ENCODE measurements around the gene OR6M1.

DNA sequence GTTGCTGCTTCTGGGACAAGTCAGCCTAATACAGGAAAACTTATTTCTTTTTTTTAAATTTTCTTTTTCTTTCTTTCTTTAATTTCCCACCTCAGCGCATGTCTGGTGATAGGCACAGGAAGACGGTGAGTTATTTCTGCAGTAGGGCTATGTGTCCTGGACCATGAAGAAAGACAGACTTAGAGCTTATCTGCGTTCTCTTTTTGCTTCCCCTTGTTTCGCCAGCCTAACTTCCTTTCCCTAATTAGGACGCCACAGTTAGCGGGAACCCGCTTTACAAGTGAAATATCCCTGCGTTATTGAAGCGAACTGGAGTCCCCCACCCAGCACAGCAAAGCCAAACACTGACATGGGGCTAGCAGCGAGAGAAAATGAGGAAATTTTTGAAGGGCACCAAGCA lies 8.6 kb downstream of the OR6M1 start:
- TF ChIP-seq EZH2 (IDR thresholded peaks at IDR 0.05; ENCODE audit: insufficient read depth, poor library complexity, severe bottlenecking) (no peak), EZH2phosphoT487 (IDR thresholded peaks at IDR 0.05; ENCODE audit: insufficient read depth, low read depth) (no peak)
